GM20431 (cell line): ENCODE measurements around the gene ING1.
"Not testable (repeated sequence)": the region's sequence is repeated elsewhere in the genome, so short reads cannot be mapped to it uniquely, and the experiment has no call there.

ENCODE experiments used
- in situ Hi-C: fragments of 300-500 bp; cut with MseI, MboI; formaldehyde crosslinking; loops from one replicate; pipeline ENCODE4 v1.15.0; 2020; ENCODE audit warnings: low sequenced_read_pairs; ENCODE audit not compliant: unreplicated experiment

The ING1 gene

GRCh38 chr13:110713981-110714796, 689 bp downstream of the ING1 start:
- in situ Hi-C loops, result no loop called here

GRCh38 chr13:110714797-110715394, 1.4 kb downstream of the ING1 start:
- in situ Hi-C loops, result no loop called here

- in situ Hi-C loops, result no loop called here
Observed at GRCh38 chr13:110715395-110716246, 2.1 kb downstream of the ING1 start.

GRCh38 chr13:110716247-110716515, 2.7 kb downstream of the ING1 start:
- in situ Hi-C loops, result no loop called here

- in situ Hi-C loops, result no loop called here
Observed at GRCh38 chr13:110719036-110719710, 5.7 kb downstream of the ING1 start.

- in situ Hi-C loops, result no loop called here
Observed at GRCh38 chr13:110722971-110723370, 9.5 kb downstream of the ING1 start.

GRCh38 chr13:110723598-110723997, 10.1 kb downstream of the ING1 start:
- in situ Hi-C loops, result no loop called here

- in situ Hi-C loops, result not testable (repeated sequence)
Observed at GRCh38 chr13:110726153-110726552, 12.7 kb downstream of the ING1 start.

- in situ Hi-C loops, result no loop called here
Observed at GRCh38 chr13:110726726-110727125, 13.2 kb downstream of the ING1 start.

GRCh38 chr13:110731072-110731471, 17.6 kb downstream of the ING1 start:
- in situ Hi-C loops, result no loop called here

- in situ Hi-C loops, result no loop called here
Observed at GRCh38 chr13:110734561-110734960, 21.1 kb downstream of the ING1 start.

GRCh38 chr13:110737555-110737954, 24.1 kb downstream of the ING1 start:
- in situ Hi-C loops, result no loop called here

- in situ Hi-C loops, result no loop called here
Observed at GRCh38 chr13:110743687-110744086, 30.2 kb downstream of the ING1 start.

GRCh38 chr13:110746438-110746837, 32.9 kb downstream of the ING1 start:
- in situ Hi-C loops, result no loop called here

GRCh38 chr13:110748271-110748670, 34.8 kb downstream of the ING1 start:
- in situ Hi-C loops, result no loop called here

GRCh38 chr13:110756219-110756631, 42.7 kb downstream of the ING1 start:
- in situ Hi-C loops, result no loop called here

- in situ Hi-C loops, result no loop called here
Observed at GRCh38 chr13:110757296-110757695, 43.8 kb downstream of the ING1 start.

GRCh38 chr13:110758195-110758805, 44.8 kb downstream of the ING1 start:
- in situ Hi-C loops, result no loop called here

GRCh38 chr13:110759710-110760109, 46.2 kb downstream of the ING1 start:
- in situ Hi-C loops, result no loop called here

- in situ Hi-C loops, result no loop called here
Observed at GRCh38 chr13:110760611-110761010, 47.1 kb downstream of the ING1 start.
